PFSK-1 (cell line): ENCODE measurements around the gene EPAS1.

ENCODE experiments used
- FOXP2 ChIP-seq: optimal IDR thresholded peaks from 2 replicates; pipeline ENCODE3; 2011; ENCODE audit warnings: borderline replicate concordance, control low read depth, inconsistent platforms; ENCODE audit not compliant: insufficient read depth; ENCODE audit errors: extremely low read length, extremely low read depth
- POLR2AphosphoS5 ChIP-seq: IDR thresholded peaks from 2 replicates; pipeline ENCODE4 v1.6.1; 2012; ENCODE audit warnings: low read depth, mild to moderate bottlenecking, control low read depth, low read length, moderate library complexity
- SIN3A ChIP-seq: IDR thresholded peaks from 2 replicates; pipeline ENCODE4 v1.6.1; 2012; ENCODE audit warnings: mild to moderate bottlenecking, low read length, moderate library complexity, borderline replicate concordance; ENCODE audit not compliant: insufficient read depth
- TAF1 ChIP-seq: IDR thresholded peaks from 2 replicates; pipeline ENCODE4 v1.6.1; 2012; ENCODE audit warnings: low read length, control low read depth, borderline replicate concordance; ENCODE audit not compliant: insufficient read depth
- TF ChIP-seq, protein P1 (sequence below), 2 experiments: IDR thresholded peaks; 2 replicates each; pipeline versions ENCODE4 v1.6.1 to v1.8.0; 2011 to 2012; ENCODE audit warnings: low read depth in 2 of 2, low read length in 2 of 2, control low read depth in 1 of 2, inconsistent platforms in 1 of 2, mild to moderate bottlenecking in 1 of 2, moderate library complexity in 1 of 2; ENCODE audit not compliant: insufficient read depth in 1 of 2

- TF ChIP-seq, protein P1, sequence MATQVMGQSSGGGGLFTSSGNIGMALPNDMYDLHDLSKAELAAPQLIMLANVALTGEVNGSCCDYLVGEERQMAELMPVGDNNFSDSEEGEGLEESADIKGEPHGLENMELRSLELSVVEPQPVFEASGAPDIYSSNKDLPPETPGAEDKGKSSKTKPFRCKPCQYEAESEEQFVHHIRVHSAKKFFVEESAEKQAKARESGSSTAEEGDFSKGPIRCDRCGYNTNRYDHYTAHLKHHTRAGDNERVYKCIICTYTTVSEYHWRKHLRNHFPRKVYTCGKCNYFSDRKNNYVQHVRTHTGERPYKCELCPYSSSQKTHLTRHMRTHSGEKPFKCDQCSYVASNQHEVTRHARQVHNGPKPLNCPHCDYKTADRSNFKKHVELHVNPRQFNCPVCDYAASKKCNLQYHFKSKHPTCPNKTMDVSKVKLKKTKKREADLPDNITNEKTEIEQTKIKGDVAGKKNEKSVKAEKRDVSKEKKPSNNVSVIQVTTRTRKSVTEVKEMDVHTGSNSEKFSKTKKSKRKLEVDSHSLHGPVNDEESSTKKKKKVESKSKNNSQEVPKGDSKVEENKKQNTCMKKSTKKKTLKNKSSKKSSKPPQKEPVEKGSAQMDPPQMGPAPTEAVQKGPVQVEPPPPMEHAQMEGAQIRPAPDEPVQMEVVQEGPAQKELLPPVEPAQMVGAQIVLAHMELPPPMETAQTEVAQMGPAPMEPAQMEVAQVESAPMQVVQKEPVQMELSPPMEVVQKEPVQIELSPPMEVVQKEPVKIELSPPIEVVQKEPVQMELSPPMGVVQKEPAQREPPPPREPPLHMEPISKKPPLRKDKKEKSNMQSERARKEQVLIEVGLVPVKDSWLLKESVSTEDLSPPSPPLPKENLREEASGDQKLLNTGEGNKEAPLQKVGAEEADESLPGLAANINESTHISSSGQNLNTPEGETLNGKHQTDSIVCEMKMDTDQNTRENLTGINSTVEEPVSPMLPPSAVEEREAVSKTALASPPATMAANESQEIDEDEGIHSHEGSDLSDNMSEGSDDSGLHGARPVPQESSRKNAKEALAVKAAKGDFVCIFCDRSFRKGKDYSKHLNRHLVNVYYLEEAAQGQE (IDR thresholded peaks at IDR 0.05; ENCODE audit: insufficient read depth in 1 of 2, low read depth in 2 of 2, low read length in 2 of 2) = no peak
- no peak for TF ChIP-seq SIN3A
- TF ChIP-seq TAF1 = no peak
- TF ChIP-seq POLR2AphosphoS5 = no peak
- TF ChIP-seq FOXP2 = no peak
Observed at GRCh38 chr2:46379213-46380037, 82.2 kb downstream of the EPAS1 start.
